H1 (cell line): ENCODE measurements around the gene OGG1. TPM values are rescaled to one million over a fixed set of nuclear protein-coding genes. Genes with fewer than 3 reads are reported as not detected.

Experiments used
- CTCF ChIA-PET: fragments of 300-600 bp; sonication (Branson Sonifier 250); formaldehyde crosslinking; loops from one replicate; lab custom pipeline; 2021; ENCODE audit not compliant: partially characterized antibody; lab: Charles Lee
- POLR2A ChIA-PET: fragments of 300-600 bp; sonication (Branson Sonifier 250); formaldehyde crosslinking; loops from one replicate; lab custom pipeline; 2021; ENCODE audit warnings: inconsistent platforms; ENCODE audit not compliant: partially characterized antibody; lab: Charles Lee
- DNase-seq, 2 experiments: peaks; one replicate each; pipeline versions ENCODE4 v3.0.0 to v3.0.0-alpha.2; 2010 to 2022; ENCODE audit warnings: low spot score in 2 of 2, low read depth in 1 of 2, mixed read lengths in 1 of 2
- FAIRE-seq: peaks from 2 replicates; lab custom pipeline; 2011; peaks lifted over from hg19 to GRCh38; lab: Jason Lieb, UNC
- H2AFZ ChIP-seq: 2 replicates; pipeline ENCODE4 v1.8.1; 2012; ENCODE audit warnings: low read length, inconsistent platforms
- H2AK5ac ChIP-seq: 2 replicates; pipeline ENCODE4 v1.6.1; 2013; ENCODE audit warnings: low read depth, low read length
- H2BK120ac ChIP-seq: replicated peaks from 2 replicates; pipeline ENCODE3; 2013; ENCODE audit warnings: low read depth, low read length, inconsistent platforms
- H2BK12ac ChIP-seq: 2 replicates; pipeline ENCODE4 v1.6.1; 2013; ENCODE audit warnings: low read depth, low read length
- H2BK15ac ChIP-seq: 2 replicates; pipeline ENCODE4 v1.6.1; 2013; ENCODE audit warnings: low read length
- H2BK20ac ChIP-seq: 2 replicates; pipeline ENCODE4 v1.6.1; 2013; ENCODE audit warnings: low read length
- H2BK5ac ChIP-seq: 2 replicates; pipeline ENCODE4 v1.6.1; 2013; ENCODE audit warnings: low read depth, low read length
- H3K14ac ChIP-seq: 2 replicates; pipeline ENCODE4 v1.6.1; 2013; ENCODE audit warnings: inconsistent platforms; ENCODE audit not compliant: insufficient read length
- H3K18ac ChIP-seq: 2 replicates; pipeline ENCODE4 v1.6.1; 2013; ENCODE audit warnings: low read length; ENCODE audit errors: extremely low read depth
- H3K23ac ChIP-seq: 2 replicates; pipeline ENCODE4 v1.6.1; 2013; ENCODE audit warnings: inconsistent platforms; ENCODE audit not compliant: insufficient read length
- H3K23me2 ChIP-seq: 2 replicates; pipeline ENCODE4 v1.6.1; 2013; ENCODE audit warnings: low read depth, low read length
- H3K27ac ChIP-seq: 2 replicates; pipeline ENCODE4 v1.6.1; 2011; ENCODE audit warnings: low read depth, low read length, inconsistent platforms
- H3K27me3 ChIP-seq, 4 experiments: replicated peaks in 1 of 4; 1 replicate in 1 of 4; 2 replicates in 3 of 4; pipeline versions ENCODE4 v1.6.1 to v1.8.1; 2011 to 2013; ENCODE audit warnings: low read length in 3 of 4, mild to moderate bottlenecking in 3 of 4, inconsistent platforms in 2 of 4, mixed read lengths in 2 of 4, moderate library complexity in 1 of 4; ENCODE audit not compliant: control insufficient read depth in 3 of 4, insufficient read depth in 3 of 4; ENCODE audit errors: extremely low read depth in 1 of 4
- H3K36me3 ChIP-seq, 4 experiments: 2 replicates each; pipeline versions ENCODE4 v1.6.1 to v1.8.1; 2011 to 2013; ENCODE audit warnings: mild to moderate bottlenecking in 4 of 4, low read length in 3 of 4, moderate library complexity in 2 of 4, control low read depth in 1 of 4, inconsistent platforms in 1 of 4; ENCODE audit not compliant: insufficient read depth in 4 of 4, control insufficient read depth in 2 of 4
- H3K4ac ChIP-seq: replicated peaks from 2 replicates; pipeline ENCODE3; 2013; ENCODE audit warnings: low read length, low read depth, mixed read lengths, inconsistent platforms; ENCODE audit not compliant: insufficient read length
- H3K4me1 ChIP-seq, 4 experiments: replicated peaks in 1 of 4; 1 replicate in 1 of 4; 2 replicates in 3 of 4; pipeline versions ENCODE4 v1.6.1 to v1.8.1; 2011 to 2013; ENCODE audit warnings: low read length in 3 of 4, inconsistent platforms in 2 of 4, mixed read lengths in 1 of 4; ENCODE audit not compliant: insufficient read depth in 4 of 4, control insufficient read depth in 3 of 4
- H3K4me2 ChIP-seq, 2 experiments: 2 replicates each; pipeline versions ENCODE4 v1.6.1 to v1.8.1; 2011 to 2013; ENCODE audit warnings: low read depth in 2 of 2, low read length in 2 of 2, control low read depth in 1 of 2, inconsistent platforms in 1 of 2, mild to moderate bottlenecking in 1 of 2; ENCODE audit not compliant: insufficient read depth in 1 of 2
- H3K4me3 ChIP-seq, 4 experiments: fragments of 200-600, 300-600 bp in 1 of 4; sonication (generic), shearing (Covaris generic), sonication (Bioruptor Twin) in 1 of 4; 2 replicates each; pipeline versions ENCODE4 v1.5.1 to v1.8.1; 2011 to 2016; ENCODE audit warnings: low read length in 4 of 4, low read depth in 3 of 4, control low read depth in 2 of 4, inconsistent platforms in 2 of 4, mild to moderate bottlenecking in 2 of 4, mixed read lengths in 1 of 4, moderate library complexity in 1 of 4; ENCODE audit not compliant: insufficient read depth in 2 of 4; ENCODE audit errors: extremely low read depth in 1 of 4
- H3K56ac ChIP-seq: replicated peaks from 2 replicates; pipeline ENCODE3; 2013; ENCODE audit warnings: low read depth, mild to moderate bottlenecking, mixed read lengths, low read length, inconsistent platforms; ENCODE audit not compliant: insufficient read length
- H3K79me1 ChIP-seq: 2 replicates; pipeline ENCODE4 v1.6.1; 2013; ENCODE audit warnings: low read depth, low read length, control low read depth
- H3K79me2 ChIP-seq, 2 experiments: 2 replicates each; pipeline versions ENCODE4 v1.6.1 to v1.8.1; 2012 to 2013; ENCODE audit warnings: low read length in 2 of 2, mild to moderate bottlenecking in 2 of 2, inconsistent platforms in 1 of 2; ENCODE audit not compliant: insufficient read depth in 2 of 2, control insufficient read depth in 1 of 2
- H3K9ac ChIP-seq, 4 experiments: replicated peaks in 1 of 4; 1 replicate in 1 of 4; 2 replicates in 3 of 4; pipeline versions ENCODE4 v1.6.1 to v1.8.1; 2011 to 2013; ENCODE audit warnings: low read depth in 3 of 4, low read length in 3 of 4, control low read depth in 2 of 4, mild to moderate bottlenecking in 2 of 4, moderate library complexity in 2 of 4, inconsistent platforms in 1 of 4; ENCODE audit errors: extremely low read depth in 1 of 4
- H3K9me3 ChIP-seq, 2 experiments: 2 replicates each; pipeline versions ENCODE4 v1.6.1 to v1.8.1; 2012 to 2013; ENCODE audit warnings: mild to moderate bottlenecking in 2 of 2, moderate library complexity in 2 of 2, control low read depth in 1 of 2, inconsistent platforms in 1 of 2, low read depth in 1 of 2, low read length in 1 of 2, mixed read lengths in 1 of 2; ENCODE audit not compliant: insufficient read depth in 2 of 2
- H4K20me1 ChIP-seq, 2 experiments: replicated peaks in 1 of 2; 2 replicates each; pipeline versions ENCODE3 to v1.8.1; 2011 to 2013; ENCODE audit warnings: inconsistent platforms in 2 of 2, low read length in 2 of 2, mild to moderate bottlenecking in 1 of 2; ENCODE audit not compliant: insufficient read depth in 2 of 2, control insufficient read depth in 1 of 2
- H4K5ac ChIP-seq: 2 replicates; pipeline ENCODE4 v1.6.1; 2013; ENCODE audit warnings: low read length, low read depth, mixed read lengths, inconsistent platforms; ENCODE audit not compliant: insufficient read length
- H4K8ac ChIP-seq: 2 replicates; pipeline ENCODE4 v1.8.0; 2013; ENCODE audit warnings: mild to moderate bottlenecking, moderate library complexity, low read length, inconsistent platforms; ENCODE audit not compliant: insufficient read depth; ENCODE audit errors: extremely low read depth
- H4K91ac ChIP-seq: replicated peaks from 2 replicates; pipeline ENCODE3; 2013; ENCODE audit warnings: low read length, mixed read lengths, inconsistent platforms; ENCODE audit not compliant: insufficient read length
- FOSL1 ChIP-seq: IDR thresholded peaks from 2 replicates; pipeline ENCODE4 v1.6.1; 2011; ENCODE audit warnings: mild to moderate bottlenecking, low read depth, low read length, moderate library complexity; ENCODE audit not compliant: insufficient read depth
- PHF8 ChIP-seq: fragments of 200-600 bp; sonication (generic); conservative IDR thresholded peaks from 2 replicates; pipeline ENCODE4 v1.7.1; 2012; ENCODE audit warnings: low read depth, mild to moderate bottlenecking, inconsistent platforms, low read length, moderate library complexity
- POU5F1 ChIP-seq: IDR thresholded peaks from 2 replicates; pipeline ENCODE4 v1.6.1; 2011; ENCODE audit warnings: low read depth, mild to moderate bottlenecking, low read length, moderate library complexity
- SP2 ChIP-seq: IDR thresholded peaks from 2 replicates; pipeline ENCODE4 v1.6.1; 2012; ENCODE audit warnings: mild to moderate bottlenecking, low read length, inconsistent platforms
- SP4 ChIP-seq: IDR thresholded peaks from 2 replicates; pipeline ENCODE4 v1.6.1; 2012; ENCODE audit warnings: low read length, inconsistent platforms
- TAF1 ChIP-seq: IDR thresholded peaks from 2 replicates; pipeline ENCODE4 v1.6.1; 2011; ENCODE audit warnings: mild to moderate bottlenecking, low read depth, low read length
- WGBS, 2 experiments: shearing (Covaris generic) in 1 of 2; methylation state at CpG; one replicate each; pipeline versions ENCODE4 v1.1.6 to v1.1.7; 2013 to 2015; ENCODE audit warnings: low lambda C conversion rate in 2 of 2, mixed read lengths in 2 of 2, inconsistent platforms in 1 of 2, low coverage in 1 of 2, missing lambda C conversion rate in 1 of 2; ENCODE audit not compliant: insufficient replicate concordance in 2 of 2, insufficient coverage in 1 of 2, insufficient read length in 1 of 2; ENCODE audit errors: extremely low coverage in 1 of 2, missing lambda C conversion rate in 1 of 2; 5-methylcytosine and 5-hydroxymethylcytosine counted together
- polyA plus RNA-seq, 7 experiments: library from polyadenylated mRNA; depleted of rRNA in 3 of 7; stranded (reverse) in 5 of 7; unstranded in 2 of 7; fragments of >200 nt in 5 of 7; fragments of 200-250 nt in 2 of 7; gene quantifications; 1 replicate in 5 of 7; 2 replicates in 1 of 7; 4 replicates in 1 of 7; pipeline versions ENCODE4 v1.2.1 to v1.2.3, GENCODE V29; 2011 to 2013; ENCODE audit warnings: missing spikeins in 2 of 7, mixed read lengths in 2 of 7
- total RNA-seq: library from RNA; stranded (reverse); fragmentation: NEBNext Ultra II Directional; extraction: Animal tissue kit (Norgen Biotek cat#: 25700); gene quantifications from 2 replicates; pipeline ENCODE4 v1.2.1, GENCODE V29; 2021
- TF ChIP-seq, protein P1 (sequence below): IDR thresholded peaks from 2 replicates; pipeline ENCODE4 v1.6.1; 2011; ENCODE audit warnings: low read length, improper control_type of control experiment
- TF ChIP-seq, protein P2 (sequence below): IDR thresholded peaks from 2 replicates; pipeline ENCODE4 v1.6.1; 2011; ENCODE audit warnings: low read depth, mild to moderate bottlenecking, low read length; ENCODE audit not compliant: insufficient read depth

The OGG1 gene
- total and polyA plus RNA-seq, 2 of the 8 experiments (the other 6 are each of a cell fraction or from before 2014, with no cell fraction given) = 29.6 to 46.8 TPM

DNA sequence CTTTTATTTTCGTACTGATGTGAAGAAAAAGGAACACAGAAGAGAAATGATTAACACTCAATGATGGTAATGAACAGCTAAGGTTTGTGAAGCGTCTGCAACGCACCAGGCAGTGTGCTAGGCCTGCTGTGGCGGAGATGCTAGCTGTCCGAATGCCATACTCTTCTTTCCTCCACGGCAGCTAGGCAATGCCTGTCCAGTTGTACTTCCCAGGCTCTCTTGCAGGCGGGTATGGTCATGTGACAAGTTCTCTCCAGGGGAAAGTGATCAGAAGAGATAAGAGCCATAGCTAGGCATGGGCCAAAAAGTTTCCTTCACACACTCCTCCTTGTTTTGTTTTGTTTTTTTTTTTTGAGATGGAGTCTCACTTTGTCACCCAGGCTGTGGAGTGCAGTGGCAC is 35.9 kb downstream of the OGG1 start:
- Histone ChIP-seq H4K91ac (no peak overlapping the region), H3K9me3 (no peaks in the 10 kb centered on the region), H3K27ac (no peak overlapping the region), H3K4ac (no peak overlapping the region), H3K9ac (no peak overlapping the region), H3K23me2 (no peaks in the 10 kb centered on the region), H2BK20ac (no peak overlapping the region), H3K56ac (no peak overlapping the region), H2BK5ac (no peak overlapping the region), H2AFZ (no peak overlapping the region), H2AK5ac (no peak overlapping the region), H2BK12ac (no peak overlapping the region), H2BK120ac (no peak overlapping the region), H3K4me3 (no peak overlapping the region), H2BK15ac (no peak overlapping the region), H3K4me2 (no peak overlapping the region), H3K79me1 (no peaks in the 10 kb centered on the region), H3K14ac (no peak overlapping the region), H4K20me1 (peaks cover 0 to 1% of the 10 kb centered on the region in 2 experiments), H3K36me3 (peaks cover 6 to 63% (median 35%) of the 10 kb centered on the region in 4 experiments), H3K79me2 (no peaks in the 10 kb centered on the region; a peak in 1 of 4 replicates), H3K4me1 (no peaks in the 10 kb centered on the region), H3K18ac (no peak overlapping the region), H4K5ac (no peak overlapping the region), H4K8ac (no peak overlapping the region), H3K23ac (no peak overlapping the region), H3K27me3 (no peaks in the 10 kb centered on the region)
- POLR2A ChIA-PET = interaction anchor here (0.7 to 2.3 kb wide), 3 partner anchors 9 to 36 kb away, joined by 3 to 10 read pairs (median 3); partner anchors contain the start of gene OGG1
- TF ChIP-seq TAF1 (no peak), FOSL1 (no peak), POU5F1 (no peak), SP2 (no peak), PHF8 (no peak), SP4 (no peak)
- TF ChIP-seq, protein P1, sequence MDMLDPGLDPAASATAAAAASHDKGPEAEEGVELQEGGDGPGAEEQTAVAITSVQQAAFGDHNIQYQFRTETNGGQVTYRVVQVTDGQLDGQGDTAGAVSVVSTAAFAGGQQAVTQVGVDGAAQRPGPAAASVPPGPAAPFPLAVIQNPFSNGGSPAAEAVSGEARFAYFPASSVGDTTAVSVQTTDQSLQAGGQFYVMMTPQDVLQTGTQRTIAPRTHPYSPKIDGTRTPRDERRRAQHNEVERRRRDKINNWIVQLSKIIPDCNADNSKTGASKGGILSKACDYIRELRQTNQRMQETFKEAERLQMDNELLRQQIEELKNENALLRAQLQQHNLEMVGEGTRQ = no peak
- TF ChIP-seq, protein P2, sequence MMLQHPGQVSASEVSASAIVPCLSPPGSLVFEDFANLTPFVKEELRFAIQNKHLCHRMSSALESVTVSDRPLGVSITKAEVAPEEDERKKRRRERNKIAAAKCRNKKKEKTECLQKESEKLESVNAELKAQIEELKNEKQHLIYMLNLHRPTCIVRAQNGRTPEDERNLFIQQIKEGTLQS = no peak
- WGBS, 2 experiments = 94% methylated on average over 7 of the region's 7 CpGs; no CpG with 5 or more reads in 1 of the 2 experiments
- FAIRE-seq = no peak
- CTCF ChIA-PET = interaction anchor here (0.8 to 1.8 kb wide), 6 partner anchors 9 to 161 kb away, joined by 3 to 9 read pairs (median 3); no protein-coding TSS in a partner anchor
- DNase-seq = no peak
